IMR-90 (cell line): ENCODE results near the gene RTL9. TPM values are rescaled to one million over a fixed set of nuclear protein-coding genes. Genes with fewer than 3 reads are reported as not detected.

Experiments used
- ATAC-seq: fragments of 200-7000 bp; cut with Tn5 transposase; 2 replicates; pipeline ENCODE4 v1.9.1; 2020; ENCODE audit warnings: low read depth, mild to moderate bottlenecking, moderate library complexity
- BruUV-seq: library from RNA; stranded (reverse); fragments of 400-500 nt; replicated peaks from 2 replicates; lab custom pipeline; 2021; lab: Mats Ljungman, UMichigan
- CTCF ChIA-PET: fragments of 300-600 bp; formaldehyde crosslinking; extraction: SDS; loops from one replicate; lab custom pipeline; 2021; ENCODE audit warnings: antibody characterized with exemption; lab: Yijun Ruan, JAX
- POLR2A ChIA-PET: fragments of 300-600 bp; sonication (Branson Sonifier 250); formaldehyde crosslinking; loops from one replicate; lab custom pipeline; 2022; ENCODE audit warnings: antibody characterized with exemption; ENCODE audit not compliant: unreplicated experiment; lab: Charles Lee
- DNase-seq: peaks from one replicate; pipeline ENCODE4 v3.0.0; 2013
- H2AFZ ChIP-seq: replicated peaks from 2 replicates; pipeline ENCODE3; 2013; ENCODE audit warnings: low read length, mild to moderate bottlenecking; ENCODE audit not compliant: poor library complexity
- H2AK5ac ChIP-seq: 2 replicates; pipeline ENCODE4 v1.6.1; 2013; ENCODE audit warnings: low read depth, low read length, inconsistent platforms
- H2AK9ac ChIP-seq: replicated peaks from 2 replicates; pipeline ENCODE3; 2013; ENCODE audit warnings: mild to moderate bottlenecking, low read depth, low read length, moderate library complexity; ENCODE audit not compliant: poor library complexity
- H2BK120ac ChIP-seq: 2 replicates; pipeline ENCODE4 v1.6.1; 2013; ENCODE audit warnings: low read depth, low read length, inconsistent platforms
- H2BK15ac ChIP-seq: 3 replicates; pipeline ENCODE4 v1.6.1; 2013; ENCODE audit warnings: low read depth, low read length, inconsistent platforms
- H2BK20ac ChIP-seq: 2 replicates; pipeline ENCODE4 v1.6.1; 2013; ENCODE audit warnings: low read depth, mild to moderate bottlenecking, inconsistent platforms, low read length, moderate library complexity
- H2BK5ac ChIP-seq: 2 replicates; pipeline ENCODE4 v1.6.1; 2013; ENCODE audit warnings: mild to moderate bottlenecking, low read depth, low read length, inconsistent platforms; ENCODE audit not compliant: poor library complexity, severe bottlenecking
- H3K14ac ChIP-seq: replicated peaks from 2 replicates; pipeline ENCODE4 v1.6.1; 2013; ENCODE audit warnings: low read depth, low read length, inconsistent platforms
- H3K18ac ChIP-seq: 2 replicates; pipeline ENCODE4 v1.6.1; 2013; ENCODE audit warnings: low read depth, low read length, control low read depth
- H3K23ac ChIP-seq: 2 replicates; pipeline ENCODE4 v1.6.1; 2013; ENCODE audit warnings: low read depth, low read length, inconsistent platforms
- H3K27ac ChIP-seq: 2 replicates; pipeline ENCODE4 v1.5.1; 2013; ENCODE audit warnings: mild to moderate bottlenecking, control low read depth, low read length; ENCODE audit not compliant: insufficient read depth
- H3K27me3 ChIP-seq: 2 replicates; pipeline ENCODE4 v1.6.1; 2013; ENCODE audit warnings: low read length; ENCODE audit not compliant: control insufficient read depth, insufficient read depth
- H3K36me3 ChIP-seq: 2 replicates; pipeline ENCODE4 v1.6.1; 2013; ENCODE audit warnings: low read length, mixed read lengths; ENCODE audit not compliant: control insufficient read depth, insufficient read depth
- H3K4ac ChIP-seq: 2 replicates; pipeline ENCODE4 v1.6.1; 2013; ENCODE audit warnings: low read depth, low read length, inconsistent platforms
- H3K4me1 ChIP-seq: 2 replicates; pipeline ENCODE4 v1.6.1; 2013; ENCODE audit warnings: low read length, mixed read lengths; ENCODE audit not compliant: control insufficient read depth, insufficient read depth
- H3K4me2 ChIP-seq: 2 replicates; pipeline ENCODE4 v1.6.1; 2013; ENCODE audit warnings: low read depth, mild to moderate bottlenecking, control low read depth, low read length, moderate library complexity
- H3K4me3 ChIP-seq: 2 replicates; pipeline ENCODE4 v1.5.1; 2013; ENCODE audit warnings: low read depth, mild to moderate bottlenecking, control low read depth, low read length, moderate library complexity; ENCODE audit not compliant: insufficient read depth
- H3K56ac ChIP-seq: 2 replicates; pipeline ENCODE4 v1.6.1; 2013; ENCODE audit warnings: low read length, inconsistent platforms; ENCODE audit not compliant: insufficient read depth; ENCODE audit errors: extremely low read depth
- H3K79me1 ChIP-seq, 2 experiments: 2 replicates each; pipeline ENCODE4 v1.6.1; 2013; ENCODE audit warnings: low read length in 2 of 2, inconsistent platforms in 1 of 2, low read depth in 1 of 2
- H3K9ac ChIP-seq: 2 replicates; pipeline ENCODE4 v1.6.1; 2013; ENCODE audit warnings: low read depth, low read length, control low read depth
- H3K9me1 ChIP-seq: 2 replicates; pipeline ENCODE4 v1.6.1; 2013; ENCODE audit warnings: low read length, inconsistent platforms; ENCODE audit not compliant: insufficient read depth
- H3K9me3 ChIP-seq: 2 replicates; pipeline ENCODE4 v1.6.1; 2013; ENCODE audit warnings: low read length; ENCODE audit not compliant: control insufficient read depth, insufficient read depth
- H4K20me1 ChIP-seq: 2 replicates; pipeline ENCODE4 v1.6.1; 2013; ENCODE audit warnings: low read length, inconsistent platforms; ENCODE audit not compliant: insufficient read depth
- H4K5ac ChIP-seq: 2 replicates; pipeline ENCODE4 v1.6.1; 2013; ENCODE audit warnings: mild to moderate bottlenecking, low read depth, low read length, control low read depth
- H4K8ac ChIP-seq, 2 experiments: 2 replicates each; pipeline ENCODE4 v1.6.1; 2013; ENCODE audit warnings: low read depth in 2 of 2, low read length in 2 of 2, control low read depth in 1 of 2, inconsistent platforms in 1 of 2
- H4K91ac ChIP-seq: 2 replicates; pipeline ENCODE4 v1.6.1; 2013; ENCODE audit warnings: low read depth, low read length, inconsistent platforms; ENCODE audit not compliant: insufficient read depth
- CEBPB ChIP-seq: IDR thresholded peaks from 2 replicates; pipeline ENCODE4 v1.6.1; 2012; ENCODE audit warnings: low read depth, low read length, improper control_type of control experiment
- MAFK ChIP-seq: IDR thresholded peaks from 2 replicates; pipeline ENCODE4 v1.6.1; 2012; ENCODE audit warnings: low read depth, low read length, improper control_type of control experiment
- MAZ ChIP-seq: IDR thresholded peaks from 2 replicates; pipeline ENCODE4 v1.6.1; 2012; ENCODE audit warnings: low read depth, mild to moderate bottlenecking, low read length, improper control_type of control experiment, moderate library complexity, borderline replicate concordance
- NFE2L2 ChIP-seq: fragments of 150-350 bp; IDR thresholded peaks from 2 replicates; pipeline ENCODE4 v1.6.1; 2016; ENCODE audit warnings: low read depth, mild to moderate bottlenecking, low read length
- POLR2A ChIP-seq: IDR thresholded peaks from 2 replicates; pipeline ENCODE4 v1.6.1; 2012; ENCODE audit warnings: mild to moderate bottlenecking, low read depth, low read length
- RAD21 ChIP-seq: IDR thresholded peaks from 2 replicates; pipeline ENCODE4 v1.6.1; 2012; ENCODE audit warnings: low read length, improper control_type of control experiment
- SMC3 ChIP-seq: fragments of 150-350 bp; IDR thresholded peaks from 2 replicates; pipeline ENCODE4 v1.6.1; 2016; ENCODE audit warnings: low read depth, mild to moderate bottlenecking, antibody characterized with exemption, low read length, moderate library complexity
- WGBS, 2 experiments: methylation state at CpG; one replicate each; pipeline versions ENCODE4 v1.1.5 to v1.1.7; 2013; ENCODE audit warnings: missing lambda C conversion rate in 2 of 2; ENCODE audit not compliant: insufficient read length in 1 of 2; ENCODE audit errors: extremely low coverage in 2 of 2; 5-methylcytosine and 5-hydroxymethylcytosine counted together
- dilution Hi-C: fragments of 300-500 bp; cut with HindIII; formaldehyde crosslinking; loops from one replicate; pipeline ENCODE4 v1.14.3; 2018; ENCODE audit warnings: low sequenced_read_pairs; ENCODE audit not compliant: unreplicated experiment
- in situ Hi-C: fragments of 300-500 bp; cut with MboI; formaldehyde crosslinking; loops from 3 replicates; pipeline ENCODE4 v1.14.3; 2019; ENCODE audit warnings: low sequenced_read_pairs, inconsistent platforms, mixed read lengths
- intact Hi-C: fragments of 100-400 bp; cut with micrococcal nuclease; formaldehyde crosslinking; loops from 2 replicates; pipeline ENCODE4 v1.10.0; 2022
- polyA plus RNA-seq, 3 experiments: library from polyadenylated mRNA; depleted of rRNA; stranded (reverse); fragments of >200 nt; gene quantifications; 2 replicates each; pipeline ENCODE4 v1.2.3, GENCODE V29; 2012; ENCODE audit warnings: low replicate concordance in 1 of 3
- total RNA-seq: library from RNA; depleted of rRNA; stranded (reverse); fragments of >200 nt; gene quantifications from 2 replicates; pipeline ENCODE4 v1.2.3, GENCODE V29; 2012

Gene RTL9
- total and polyA plus RNA-seq, 2 of the 4 experiments (the other 2 are of a cell fraction), result 0.26 to 0.90 TPM

- H3K23ac ChIP-seq, result peak overlapping the region; percentile 72; the same call in 1 of the 2 replicates
- DNase-seq (no peak), ATAC-seq (no peak)
- peak overlapping the region; percentile 75; the same call in 1 of the 3 replicates for H2BK15ac ChIP-seq
- peak overlapping the region; percentile 97 for H3K9ac ChIP-seq
- peak overlapping the region; percentile 89 to 98 for H4K8ac ChIP-seq
- peak overlapping the region; percentile 96; the same call in 1 of the 2 replicates for H4K91ac ChIP-seq
- intact Hi-C loops (loop anchor here (5.0 kb wide), 3 partner anchors 76 to 136 kb away; no protein-coding TSS in a partner anchor), in situ Hi-C loops (no loop called here), dilution Hi-C loops (no loop called here)
- no peaks in the 10 kb centered on the region for H3K9me1 ChIP-seq
- peak overlapping the region; percentile 93 for H3K4me2 ChIP-seq
- H2AK5ac ChIP-seq, result peak overlapping the region; percentile 23
- H3K4ac ChIP-seq, result peak overlapping the region; percentile 86; the same call in 1 of the 2 replicates
- H2BK120ac ChIP-seq, result no peak overlapping the region
- no peak overlapping the region for H3K18ac ChIP-seq
- no peak for TF ChIP-seq SMC3
- no peak for TF ChIP-seq NFE2L2
- TF ChIP-seq CEBPB, result no peak
- TF ChIP-seq POLR2A, result no peak
- TF ChIP-seq MAZ, result no peak
- no peak for TF ChIP-seq RAD21
- TF ChIP-seq MAFK, result no peak
- no peak overlapping the region for H2BK20ac ChIP-seq
- BruUV-seq, result no TSS peak
- no peaks in the 10 kb centered on the region for H3K9me3 ChIP-seq
- peak overlapping the region; percentile 81 for H3K14ac ChIP-seq
- no peak overlapping the region for H2BK5ac ChIP-seq
- H4K5ac ChIP-seq, result peak overlapping the region; percentile 83; the same call in 1 of the 2 replicates
- no peaks in the 10 kb centered on the region for H3K79me1 ChIP-seq
- peak overlapping the region; percentile 60 for H2AK9ac ChIP-seq
- ChIA-PET POLR2A (no interaction called here), CTCF (interaction anchor here (1.2 kb wide), 1 partner anchor 158 kb away, joined by 3 read pairs; no protein-coding TSS in a partner anchor)
- peaks cover 2% of the 10 kb centered on the region; the same call in 1 of the 2 replicates for H3K27me3 ChIP-seq
- H2AFZ ChIP-seq, result peak overlapping the region; percentile 93
- 24% methylated on average over 2 of the region's 4 CpGs; no CpG with 5 or more reads in 1 of the 2 experiments for WGBS, 2 experiments
- no peaks in the 10 kb centered on the region; the same call in 1 of the 2 replicates for H3K4me1 ChIP-seq
- H3K56ac ChIP-seq, result peak overlapping the region; percentile 82
- peak overlapping the region; percentile 96 for H3K4me3 ChIP-seq
- H3K27ac ChIP-seq, result peak overlapping the region; percentile 97
- H3K36me3 ChIP-seq, result no peaks in the 10 kb centered on the region
- H4K20me1 ChIP-seq, result no peaks in the 10 kb centered on the region
These were observed 40.0 kb upstream of the RTL9 start for GRCh38 chrX:110318664-110318968.
